Retinal pigment epithelial cell (primary cell): ENCODE measurements around the gene TNS2.
A peak's percentile ranks its signal among the peaks of the same experiment; 100 is the strongest.

Source experiments
- DNase-seq: peaks from one replicate; pipeline ENCODE4 v3.0.0-alpha.2; 2010; ENCODE audit warnings: low read depth
- H3K4me3 ChIP-seq: 2 replicates; pipeline ENCODE4 v1.5.1; 2011; ENCODE audit warnings: mild to moderate bottlenecking, low read length, control low read depth, moderate library complexity
- TF ChIP-seq, protein P1 (sequence below): conservative IDR thresholded peaks from 2 replicates; pipeline ENCODE4 v1.5.1; 2011; ENCODE audit warnings: low read depth, low read length, control low read depth, inconsistent platforms

The TNS2 gene

DNA sequence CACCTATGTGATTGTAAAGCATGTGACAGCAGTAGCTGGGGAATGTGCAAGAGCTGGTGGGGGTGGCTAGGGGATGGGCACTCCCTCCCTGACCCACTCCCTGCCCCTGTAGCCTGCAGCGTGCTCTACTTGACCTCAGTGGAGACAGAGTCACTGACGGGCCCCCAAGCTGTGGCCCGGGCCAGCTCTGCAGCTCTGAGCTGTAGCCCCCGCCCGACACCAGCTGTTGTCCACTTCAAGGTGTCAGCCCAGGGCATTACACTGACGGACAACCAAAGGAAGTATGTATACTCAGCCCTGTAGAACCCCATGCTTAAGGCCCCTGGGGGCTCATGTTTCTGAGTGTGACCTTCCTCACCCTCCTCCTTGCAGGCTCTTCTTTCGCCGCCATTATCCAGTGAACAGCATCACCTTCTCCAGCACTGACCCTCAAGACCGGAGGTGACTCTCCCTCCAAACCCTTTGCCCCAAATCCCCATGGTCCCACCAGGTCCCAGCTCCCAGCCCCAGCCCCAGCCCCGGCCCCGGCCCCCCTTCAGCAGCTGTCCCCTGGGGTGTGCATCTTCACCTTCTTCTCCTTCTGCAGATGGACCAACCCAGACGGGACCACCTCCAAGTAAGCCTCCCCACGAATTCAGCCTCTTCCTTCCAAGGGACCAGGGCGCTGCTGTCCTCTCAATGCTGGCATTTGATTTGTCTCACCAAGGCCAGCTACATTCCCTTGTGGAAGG is 13.3 kb downstream of the TNS2 start:
- DNase-seq, result no peak
- H3K4me3 ChIP-seq, result no peak overlapping the region
- TF ChIP-seq, protein P1, sequence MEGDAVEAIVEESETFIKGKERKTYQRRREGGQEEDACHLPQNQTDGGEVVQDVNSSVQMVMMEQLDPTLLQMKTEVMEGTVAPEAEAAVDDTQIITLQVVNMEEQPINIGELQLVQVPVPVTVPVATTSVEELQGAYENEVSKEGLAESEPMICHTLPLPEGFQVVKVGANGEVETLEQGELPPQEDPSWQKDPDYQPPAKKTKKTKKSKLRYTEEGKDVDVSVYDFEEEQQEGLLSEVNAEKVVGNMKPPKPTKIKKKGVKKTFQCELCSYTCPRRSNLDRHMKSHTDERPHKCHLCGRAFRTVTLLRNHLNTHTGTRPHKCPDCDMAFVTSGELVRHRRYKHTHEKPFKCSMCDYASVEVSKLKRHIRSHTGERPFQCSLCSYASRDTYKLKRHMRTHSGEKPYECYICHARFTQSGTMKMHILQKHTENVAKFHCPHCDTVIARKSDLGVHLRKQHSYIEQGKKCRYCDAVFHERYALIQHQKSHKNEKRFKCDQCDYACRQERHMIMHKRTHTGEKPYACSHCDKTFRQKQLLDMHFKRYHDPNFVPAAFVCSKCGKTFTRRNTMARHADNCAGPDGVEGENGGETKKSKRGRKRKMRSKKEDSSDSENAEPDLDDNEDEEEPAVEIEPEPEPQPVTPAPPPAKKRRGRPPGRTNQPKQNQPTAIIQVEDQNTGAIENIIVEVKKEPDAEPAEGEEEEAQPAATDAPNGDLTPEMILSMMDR, result no peak

DNA sequence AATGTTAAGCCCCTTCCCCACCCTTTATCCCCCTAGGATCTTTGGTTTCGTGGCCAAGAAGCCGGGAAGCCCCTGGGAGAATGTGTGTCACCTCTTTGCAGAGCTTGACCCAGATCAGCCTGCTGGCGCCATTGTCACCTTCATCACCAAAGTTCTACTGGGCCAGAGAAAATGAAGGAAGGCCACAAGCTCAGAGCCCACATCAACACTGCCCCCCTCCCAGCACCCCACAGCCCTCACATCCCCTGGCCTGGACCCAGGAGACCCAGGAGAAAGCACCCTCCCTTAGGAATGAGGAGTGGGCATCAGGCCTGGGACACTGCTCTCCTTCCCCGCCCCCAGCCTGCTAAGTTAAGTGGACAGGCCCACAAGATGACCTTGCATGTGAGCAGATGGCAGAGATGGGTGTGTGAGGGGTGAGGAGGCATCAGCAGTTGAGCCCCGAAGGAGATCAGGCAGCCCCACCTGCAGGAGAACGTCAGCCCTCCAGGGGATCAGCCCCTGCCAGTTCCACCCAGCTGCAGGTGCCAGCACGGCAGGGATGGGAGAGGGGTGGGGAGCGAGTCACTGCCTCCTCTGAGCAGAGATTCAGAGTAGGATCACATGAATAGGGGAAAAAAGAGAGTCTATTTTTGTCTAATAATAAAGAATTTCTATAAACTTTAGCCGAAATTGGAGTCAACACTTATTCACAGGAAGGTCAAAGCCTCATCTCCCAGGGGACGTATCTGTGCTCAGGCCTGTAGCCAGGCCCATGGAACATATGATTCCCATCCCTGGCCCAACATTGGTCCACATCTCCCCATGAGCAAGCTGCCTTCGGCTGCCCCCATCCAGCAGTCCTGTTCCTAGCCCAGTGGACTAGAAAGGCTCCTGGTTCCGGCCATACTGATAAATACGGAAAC is 14.1 kb downstream of the TNS2 start:
- TF ChIP-seq, protein P1, result peak; percentile 13
- DNase-seq, result no peak

GRCh38 chr12:53064613-53065436 is 15.0 kb downstream of the TNS2 start:
- TF ChIP-seq, protein P1, result no peak
- no peak overlapping the region for H3K4me3 ChIP-seq
- no peak for DNase-seq

More for the DNA sequence above, 14.1 kb downstream of the TNS2 start:
- no peak overlapping the region for H3K4me3 ChIP-seq

GRCh38 chr12:53065470-53065869 is 15.6 kb downstream of the TNS2 start:
- TF ChIP-seq, protein P1, result no peak
- no peak overlapping the region for H3K4me3 ChIP-seq
- no peak for DNase-seq

- DNase-seq, result no peak
- TF ChIP-seq, protein P1, result peak; percentile 84
Observed at GRCh38 chr12:53065975-53066931, 16.4 kb downstream of the TNS2 start.

More at GRCh38 chr12:53065975-53066931, 16.4 kb downstream of the TNS2 start:
- H3K4me3 ChIP-seq, result no peak overlapping the region
